ENCODE measurements around the gene ING4. TPM values are rescaled to one million over a fixed set of nuclear protein-coding genes. Genes with fewer than 3 reads are reported as not detected.

The ING4 gene
- total and polyA plus RNA-seq, 2 of the 13 experiments (the other 11 are each of a cell fraction or from before 2014, with no cell fraction given): 14.4 to 32.4 TPM

- Histone ChIP-seq H3K27ac (ENCODE audit: extremely low read length, insufficient read depth, low read length) (no peak overlapping the region), H3K27me3 (ENCODE audit: control insufficient read depth in 1 of 2, insufficient read depth in 2 of 2, low read length in 2 of 2) (peaks cover 9 to 66% of the 10 kb centered on the region in 2 experiments), H4K20me1 (ENCODE audit: insufficient read depth, low read length) (no peaks in the 10 kb centered on the region), H3K9me3 (ENCODE audit: low read length) (no peaks in the 10 kb centered on the region), H3K9ac (ENCODE audit: insufficient read depth, low read depth, low read length) (no peak overlapping the region), H3K4me2 (ENCODE audit: low read depth, low read length) (no peak overlapping the region), H3K4me1 (ENCODE audit: insufficient read depth, low read length) (peaks cover 24% of the 10 kb centered on the region), H3K36me3 (replicated peaks in 1 of 2; ENCODE audit: control insufficient read depth in 1 of 2, insufficient read depth in 2 of 2, low read length in 2 of 2) (no peaks in the 10 kb centered on the region), H2AFZ (ENCODE audit: low read length) (no peak overlapping the region), H3K79me2 (ENCODE audit: insufficient read depth, low read length) (no peaks in the 10 kb centered on the region), H3K4me3 (replicated peaks in 1 of 3; ENCODE audit: insufficient read depth in 1 of 3, low read depth in 2 of 3, low read length in 3 of 3) (no peak overlapping the region)
- ChIA-PET POLR2A (interaction anchor here (1.6 kb wide), 1 partner anchor 8 kb away, joined by 7 read pairs; the partner anchor contains the start of gene ZNF384), CTCF (ENCODE audit: low intra/inter-chr PET ratio, low total read pairs) (interaction anchor here (0.7 to 2.2 kb wide), 4 partner anchors 80 to 143 kb away, joined by 3 to 33 read pairs (median 4); no protein-coding TSS in a partner anchor)
- ATAC-seq (no peak), DNase-seq (ENCODE audit: low spot score) (no peak), FAIRE-seq (no peak)
- no TSS peak for BruUV-seq (replicated peaks)
- WGBS (ENCODE audit: low lambda C conversion rate): 33% methylated on average over 10 of the region's 17 CpGs
- intact Hi-C loops (cut with micrococcal nuclease; ENCODE audit: unreplicated experiment): loop anchor here (5.0 kb wide), 1 partner anchor 145 kb away; no protein-coding TSS in a partner anchor
- in situ Hi-C loops (cut with HindIII; ENCODE audit: extremely low pct_ligation_motif_present, low pct_unique_long_range_greater_than_20kb): loop anchor here (5.0 kb wide), 2 partner anchors 35 to 80 kb away; partner anchors contain the start of gene ING4
- TF ChIP-seq ZBTB14 (CRISPR knock-in tag; IDR thresholded peaks at IDR 0.05) (no peak), PCBP1 (IDR thresholded peaks at IDR 0.05; ENCODE audit: borderline replicate concordance, low read depth, low read length) (no peak), NFKB2 (CRISPR knock-in tag; IDR thresholded peaks at IDR 0.05; ENCODE audit: borderline replicate concordance) (no peak), SRF (IDR thresholded peaks at IDR 0.05; ENCODE audit: low read depth, low read length) (no peak), ZNF7 (CRISPR knock-in tag; IDR thresholded peaks at IDR 0.05) (no peak), ZNF101 (CRISPR knock-in tag; IDR thresholded peaks at IDR 0.05; ENCODE audit: borderline replicate concordance, low read depth) (no peak), ZNF576 (CRISPR knock-in tag; IDR thresholded peaks at IDR 0.05) (no peak), GRHL1 (CRISPR knock-in tag; conservative IDR thresholded peaks at IDR 0.05) (no peak), TCF7 (IDR thresholded peaks at IDR 0.05; ENCODE audit: low read depth) (no peak), ZSCAN25 (CRISPR knock-in tag; IDR thresholded peaks at IDR 0.05) (no peak), PAF1 (CRISPR knock-in tag; IDR thresholded peaks at IDR 0.05) (no peak), TFDP1 (CRISPR knock-in tag; IDR thresholded peaks at IDR 0.05; ENCODE audit: borderline replicate concordance) (no peak), AKAP8 (CRISPR knock-in tag; IDR thresholded peaks at IDR 0.05) (no peak), ZNF792 (CRISPR knock-in tag; IDR thresholded peaks at IDR 0.05) (no peak), ZFP36L2 (CRISPR knock-in tag; IDR thresholded peaks at IDR 0.05) (no peak), ZNF362 (CRISPR knock-in tag; IDR thresholded peaks at IDR 0.05; ENCODE audit: borderline replicate concordance) (no peak), CHCHD3 (CRISPR knock-in tag; IDR thresholded peaks at IDR 0.05) (no peak), PHF21A (CRISPR knock-in tag; IDR thresholded peaks at IDR 0.05) (no peak)
Measured at GRCh38 chr12:6696690-6697583, 34.0 kb upstream of the ING4 start.
